Stomach smooth muscle (tissue), 2 donors: ENCODE results near the gene NAPG.
"Not testable (repeated sequence)": the region's sequence is repeated elsewhere in the genome, so short reads cannot be mapped to it uniquely, and the experiment has no call there.

Source experiments
- H3K27ac ChIP-seq: one replicate; pipeline ENCODE4 v1.7.0; 2013; ENCODE audit warnings: mild to moderate bottlenecking, low read length, inconsistent platforms
- H3K27me3 ChIP-seq, 2 donors: one replicate each; pipeline ENCODE4 v1.7.0; 2013; ENCODE audit warnings: low read length in 2 of 2; ENCODE audit not compliant: insufficient read depth in 2 of 2, control insufficient read depth in 1 of 2
- H3K36me3 ChIP-seq, 2 donors: one replicate each; pipeline ENCODE4 v1.7.0; 2013; ENCODE audit warnings: low read length in 2 of 2; ENCODE audit not compliant: control insufficient read depth in 2 of 2, insufficient read depth in 2 of 2
- H3K4me1 ChIP-seq: one replicate; pipeline ENCODE4 v1.7.0; 2013; ENCODE audit warnings: low read length; ENCODE audit not compliant: control insufficient read depth, insufficient read depth
- H3K4me3 ChIP-seq, 2 donors: one replicate each; pipeline ENCODE4 v1.7.0; 2013; ENCODE audit warnings: low read length in 2 of 2
- H3K9ac ChIP-seq, 2 donors: one replicate each; pipeline ENCODE4 v1.7.0; 2013; ENCODE audit warnings: low read length in 2 of 2, mild to moderate bottlenecking in 1 of 2
- H3K9me3 ChIP-seq, 2 donors: one replicate each; pipeline ENCODE4 v1.7.0; 2013; ENCODE audit warnings: low read length in 2 of 2; ENCODE audit not compliant: control insufficient read depth in 2 of 2
- donor health status: healthy.
- donor health status: Pancreatic carcinoma.

Gene NAPG

DNA sequence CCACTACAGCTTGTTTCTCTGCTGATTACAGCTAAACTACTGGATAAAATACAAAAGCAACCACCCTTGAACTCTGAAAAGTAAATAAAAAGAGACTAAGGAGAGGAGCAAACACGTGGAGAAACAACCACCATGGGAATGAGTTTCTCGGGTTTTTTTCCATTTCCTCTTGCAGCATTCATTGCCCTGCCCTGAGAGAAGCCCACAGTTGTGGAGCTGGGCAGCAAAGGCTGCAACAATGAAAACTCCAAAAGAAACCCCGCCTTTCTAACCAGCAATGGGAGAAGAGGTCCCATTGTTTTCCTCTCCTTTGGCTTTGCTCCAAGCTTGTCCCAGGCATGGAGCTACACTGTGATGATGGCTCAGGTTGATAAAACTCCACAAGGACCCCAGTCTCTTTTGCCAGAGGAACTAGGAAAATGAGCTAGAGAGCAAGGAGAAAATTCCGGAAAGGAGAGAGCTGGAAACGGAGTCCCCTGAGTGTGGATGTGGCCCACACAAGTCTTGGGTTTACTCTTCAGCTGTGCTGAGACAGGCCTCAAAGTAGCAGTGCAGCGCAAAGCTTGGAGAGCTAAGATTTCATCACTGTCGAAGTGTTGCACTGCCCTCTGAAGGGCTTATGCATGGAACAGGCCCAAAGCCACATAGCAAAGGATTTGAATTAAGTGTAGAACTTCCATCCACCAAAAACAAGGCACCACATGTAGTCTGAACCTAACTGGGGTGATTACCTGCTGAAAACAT, 20.9 kb downstream of the NAPG start:
- H3K36me3 ChIP-seq, result peaks cover 48% of the 10 kb centered on the region in 2 donors
- peaks cover 4% of the 10 kb centered on the region for H3K4me1 ChIP-seq

DNA sequence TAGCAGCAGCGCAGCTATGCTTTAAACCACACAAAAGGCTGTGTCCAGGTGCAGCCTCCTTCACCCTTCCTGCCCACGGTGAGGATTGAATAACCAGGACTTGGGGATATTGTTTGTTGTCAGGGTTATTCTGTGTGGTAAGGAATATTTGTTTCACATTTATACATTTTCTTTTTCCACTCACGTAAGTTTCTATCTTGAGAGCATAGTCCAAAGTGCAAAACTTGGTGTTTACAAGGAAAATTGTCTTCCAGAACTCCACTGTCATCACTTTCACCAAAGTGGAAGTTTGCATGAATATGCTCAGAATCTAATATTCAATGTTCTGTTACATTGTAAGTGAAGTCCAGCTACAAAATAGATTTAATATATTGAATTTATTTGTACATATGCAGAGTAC, 26.4 kb downstream of the NAPG start:
- Histone ChIP-seq H3K27me3 (no peaks in the 10 kb centered on the region), H3K9me3 (no peaks in the 10 kb centered on the region), H3K27ac (no peak overlapping the region), H3K36me3 (peaks cover 49 to 51% of the 10 kb centered on the region in 2 donors), H3K9ac (no peak overlapping the region), H3K4me1 (no peaks in the 10 kb centered on the region), H3K4me3 (no peak overlapping the region)

More for the DNA sequence above, 20.9 kb downstream of the NAPG start:
- Histone ChIP-seq H3K27ac (no peak overlapping the region), H3K9ac (no peak overlapping the region), H3K9me3 (no peaks in the 10 kb centered on the region), H3K4me3 (no peak overlapping the region), H3K27me3 (no peaks in the 10 kb centered on the region)

DNA sequence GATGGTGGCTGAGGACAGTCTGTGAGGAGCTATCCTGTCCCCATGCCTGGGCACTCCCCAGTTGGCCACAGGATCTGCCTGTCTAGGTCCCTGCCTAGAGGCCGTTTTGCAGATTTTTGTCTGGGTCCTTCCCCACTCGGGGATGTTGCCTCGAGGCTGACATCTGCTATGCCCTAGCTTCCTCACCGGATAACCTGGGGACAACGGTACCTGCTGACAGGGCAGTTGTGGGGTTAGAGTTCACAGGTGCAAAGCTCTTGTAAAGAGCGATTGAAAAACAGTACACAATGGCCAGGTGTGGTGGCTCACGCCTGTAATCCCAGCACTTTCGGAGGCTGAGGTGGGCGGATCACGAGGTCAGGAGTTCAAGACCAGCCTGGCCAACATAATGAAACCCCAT, 30.4 kb downstream of the NAPG start:
- not testable (repeated sequence) for H3K9ac ChIP-seq, H3K27me3 ChIP-seq, H3K4me1 ChIP-seq, H3K27ac ChIP-seq, H3K9me3 ChIP-seq, H3K4me3 ChIP-seq
- peaks cover 25 to 35% of the 10 kb centered on the region in 2 donors for H3K36me3 ChIP-seq

DNA sequence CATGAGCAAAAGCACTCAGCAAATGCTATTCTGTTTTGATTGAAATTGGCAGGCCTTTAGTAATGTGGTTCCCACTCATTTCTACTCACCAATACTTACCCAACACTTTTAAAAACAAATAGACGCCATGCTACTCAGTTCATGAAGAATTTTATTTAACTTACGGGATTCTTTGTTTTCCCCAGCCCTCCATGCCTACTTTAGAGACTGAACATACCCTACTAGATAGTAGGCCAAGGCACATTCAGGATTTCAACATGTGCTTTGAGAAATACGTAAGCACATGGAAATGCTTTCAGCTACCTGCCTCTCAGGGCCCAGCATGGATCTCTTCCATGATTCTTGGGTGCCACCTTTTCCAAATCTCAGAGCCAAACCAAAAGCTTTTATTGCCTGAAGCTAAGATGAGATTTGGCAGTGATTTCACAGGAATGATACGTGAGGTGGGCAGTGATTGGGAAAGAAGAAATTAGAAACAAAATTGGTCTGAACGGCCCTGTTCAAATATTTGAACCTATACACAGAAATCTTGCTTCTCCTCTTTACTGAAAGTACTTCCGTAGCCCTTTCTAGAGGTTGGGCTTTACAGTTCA, 31.4 kb downstream of the NAPG start:
- Histone ChIP-seq H3K9me3 (no peaks in the 10 kb centered on the region), H3K36me3 (peaks cover 22 to 28% of the 10 kb centered on the region in 2 donors), H3K4me3 (no peak overlapping the region), H3K27ac (no peak overlapping the region), H3K4me1 (peaks cover 4% of the 10 kb centered on the region), H3K27me3 (no peaks in the 10 kb centered on the region), H3K9ac (no peak overlapping the region)

DNA sequence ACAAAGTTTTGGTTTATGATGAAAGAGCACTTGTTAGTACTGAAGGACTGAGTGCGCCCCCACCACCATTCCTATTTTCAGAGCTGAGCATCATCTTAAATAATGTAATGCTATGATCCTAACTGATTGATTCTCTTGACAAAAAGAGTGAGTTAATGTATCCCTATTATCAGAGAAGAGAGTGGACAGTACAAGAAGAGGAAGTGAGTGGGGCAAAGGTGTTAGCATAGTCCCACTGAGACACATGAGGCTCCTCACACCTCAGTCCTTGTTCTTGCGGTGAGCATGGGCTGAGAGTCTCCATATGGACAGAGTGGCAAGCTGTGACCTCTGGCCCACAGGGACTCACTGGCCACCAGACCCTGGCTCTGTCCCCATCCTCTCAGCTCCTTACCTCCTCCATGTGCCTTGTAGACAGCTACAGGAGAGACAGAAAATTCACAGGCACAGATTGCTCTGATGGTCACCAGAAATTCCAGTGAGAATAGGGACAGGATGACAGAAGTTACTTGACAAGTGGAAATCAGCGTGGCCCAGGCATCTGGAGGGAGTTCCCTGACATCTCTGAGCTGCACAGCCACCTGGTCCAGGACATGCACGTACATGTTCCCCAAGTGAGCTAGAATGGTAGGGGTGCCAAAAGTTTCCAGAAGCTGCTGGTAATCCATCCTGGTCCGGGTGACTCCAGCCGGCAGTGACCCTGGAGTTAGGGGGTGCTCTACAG, 32.6 kb downstream of the NAPG start:
- Histone ChIP-seq H3K9ac (no peak overlapping the region), H3K9me3 (no peaks in the 10 kb centered on the region), H3K4me1 (peaks cover 4% of the 10 kb centered on the region), H3K27me3 (no peaks in the 10 kb centered on the region), H3K4me3 (no peak overlapping the region), H3K27ac (no peak overlapping the region), H3K36me3 (peaks cover 16 to 25% of the 10 kb centered on the region in 2 donors)

DNA sequence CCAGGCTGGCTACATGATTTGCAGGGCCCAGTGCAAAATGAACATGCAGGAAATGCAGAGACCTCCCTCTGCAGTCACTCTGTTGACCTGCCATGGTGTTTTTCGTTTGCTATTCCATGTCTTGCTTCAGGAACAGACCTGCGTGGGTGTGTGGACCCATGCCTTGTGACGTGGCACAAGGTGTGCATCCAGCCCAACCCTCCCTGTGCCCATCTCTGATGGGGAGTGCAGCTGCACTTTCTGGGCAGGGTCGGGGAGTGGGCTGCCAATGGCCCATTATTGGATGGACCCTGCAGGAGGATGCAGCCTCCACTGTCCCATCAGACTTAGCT, 33.1 kb downstream of the NAPG start:
- Histone ChIP-seq H3K9me3 (no peaks in the 10 kb centered on the region), H3K9ac (no peak overlapping the region), H3K4me1 (peaks cover 4% of the 10 kb centered on the region), H3K27ac (no peak overlapping the region), H3K36me3 (peaks cover 13 to 25% of the 10 kb centered on the region in 2 donors), H3K4me3 (no peak overlapping the region), H3K27me3 (no peaks in the 10 kb centered on the region)

DNA sequence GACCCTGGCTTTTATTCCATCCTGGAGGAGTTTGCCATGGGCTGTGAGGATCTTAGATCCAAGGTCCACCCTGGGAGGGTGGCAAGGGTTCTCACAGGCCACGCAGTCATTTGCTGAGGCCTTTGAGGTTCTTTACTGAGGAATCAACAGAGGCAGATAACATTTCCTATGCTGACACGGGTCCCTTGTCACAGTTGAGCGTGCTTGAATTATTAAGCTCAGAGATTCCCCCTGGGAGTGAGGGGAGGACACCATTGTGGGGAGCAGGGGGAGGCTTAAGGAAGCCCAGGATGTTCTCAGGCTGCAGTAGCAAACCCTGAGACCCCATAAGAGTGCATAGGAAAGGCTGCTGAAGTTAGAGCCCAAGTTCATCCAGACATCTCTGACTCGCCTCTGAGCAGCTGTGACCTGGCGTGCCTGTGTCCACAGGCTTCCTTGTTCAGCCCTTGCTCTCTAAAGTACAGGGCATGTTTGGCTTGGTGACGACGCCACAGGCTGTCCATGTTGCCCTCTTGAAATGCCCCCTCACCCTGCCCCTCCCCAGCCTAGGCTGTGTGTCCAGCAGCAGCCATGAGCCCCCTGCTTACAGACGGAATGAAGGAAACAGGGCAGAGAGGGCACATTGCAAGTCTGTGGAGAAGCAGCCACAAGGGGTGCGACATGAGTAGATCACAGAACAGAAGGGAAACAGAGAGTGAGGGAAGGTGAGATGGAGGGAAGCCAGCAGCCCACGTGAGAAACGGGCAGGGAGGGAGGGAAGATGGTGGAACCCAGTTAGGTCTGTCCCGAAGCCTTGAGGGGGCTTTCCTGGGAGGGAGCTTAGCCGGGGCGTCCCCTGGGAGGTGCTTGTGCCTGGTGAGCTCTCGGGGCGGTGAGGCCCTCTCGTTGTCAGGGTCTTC, 34.0 kb downstream of the NAPG start:
- peaks cover 4 to 18% of the 10 kb centered on the region in 2 donors for H3K36me3 ChIP-seq
- H3K4me3 ChIP-seq, result peak overlapping the region; percentile 55 to 64
- H3K9me3 ChIP-seq, result no peaks in the 10 kb centered on the region
- H3K27me3 ChIP-seq, result no peaks in the 10 kb centered on the region
- H3K9ac ChIP-seq, result peak overlapping the region in 1 of 2 donors; percentile 32
- H3K27ac ChIP-seq, result no peak overlapping the region
- H3K4me1 ChIP-seq, result peaks cover 4% of the 10 kb centered on the region

DNA sequence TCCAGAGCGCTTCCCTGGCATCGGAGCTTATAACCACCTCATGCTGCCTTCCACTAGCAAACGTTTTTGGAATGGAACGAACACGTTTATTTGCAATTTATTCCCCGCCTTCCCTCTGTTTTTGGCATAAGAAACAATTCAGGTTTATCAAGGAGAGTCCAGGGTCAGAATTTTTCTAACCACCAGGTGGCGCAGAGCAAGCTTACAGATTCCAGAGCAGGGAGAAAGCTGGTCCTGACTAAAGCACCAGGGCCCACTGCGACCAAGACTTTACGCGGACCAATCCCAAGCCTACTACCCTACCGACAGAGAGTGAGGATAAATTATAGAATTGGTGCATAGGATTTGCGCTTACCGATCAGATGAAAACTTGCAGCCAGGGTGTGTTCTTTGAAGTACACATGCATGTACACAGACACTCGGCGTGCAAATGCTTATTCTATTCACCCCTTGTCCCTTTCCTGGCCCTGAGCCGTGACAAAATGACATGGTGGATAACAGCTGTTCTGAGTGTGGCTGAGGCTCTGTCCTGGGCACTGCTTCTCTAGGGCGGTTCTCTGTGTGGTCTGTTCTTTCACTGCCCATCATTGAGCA, 34.7 kb downstream of the NAPG start:
- peak overlapping the region; percentile 55 to 64 for H3K4me3 ChIP-seq

DNA sequence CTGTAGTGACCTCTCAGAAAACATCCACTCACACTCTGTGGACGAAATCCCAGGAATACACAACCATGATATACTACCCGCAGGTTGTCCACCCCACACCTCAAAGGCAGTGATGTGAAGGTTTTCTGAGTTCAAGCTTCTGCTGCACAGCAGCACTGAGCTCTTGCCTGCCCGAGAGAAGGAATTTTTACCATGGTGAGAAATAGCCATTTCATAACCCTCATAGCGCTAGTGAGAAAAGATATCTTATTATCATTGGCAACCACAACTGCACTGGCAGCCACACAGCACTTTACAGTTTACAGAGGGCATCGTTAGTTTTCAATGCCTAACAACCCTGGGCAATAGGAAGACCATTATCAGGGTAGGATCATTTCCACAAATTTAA, 36.9 kb downstream of the NAPG start:
- Histone ChIP-seq H3K9ac (no peak overlapping the region), H3K9me3 (no peaks in the 10 kb centered on the region), H3K4me1 (peaks cover 4% of the 10 kb centered on the region), H3K4me3 (no peak overlapping the region), H3K27me3 (no peaks in the 10 kb centered on the region), H3K36me3 (peaks cover 0 to 5% of the 10 kb centered on the region in 2 donors), H3K27ac (no peak overlapping the region)

More for the DNA sequence above, 34.7 kb downstream of the NAPG start:
- Histone ChIP-seq H3K27ac (no peak overlapping the region), H3K27me3 (no peaks in the 10 kb centered on the region), H3K4me1 (peaks cover 4% of the 10 kb centered on the region), H3K9me3 (no peaks in the 10 kb centered on the region), H3K9ac (peak overlapping the region in 1 of 2 donors; percentile 32), H3K36me3 (peaks cover 4 to 15% of the 10 kb centered on the region in 2 donors)

DNA sequence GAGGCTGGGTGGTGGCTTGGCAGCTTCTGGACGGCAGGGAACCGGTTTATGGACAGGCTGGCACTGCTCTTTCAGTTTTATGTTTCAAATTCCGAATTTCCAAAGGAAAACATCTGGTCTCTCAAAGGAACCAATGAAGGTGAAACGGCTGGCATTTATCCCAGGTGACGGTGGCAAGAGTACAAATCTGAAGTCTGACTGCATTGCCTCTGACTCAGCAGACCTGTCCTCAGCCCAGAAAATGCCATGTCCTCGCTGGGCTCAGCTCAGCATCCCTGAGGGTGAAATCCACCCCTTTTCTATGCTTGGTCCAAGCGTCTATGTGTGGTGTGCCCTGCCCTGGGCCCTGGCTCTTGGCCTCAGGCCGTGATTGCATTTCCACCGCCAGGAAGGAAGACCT, 38.1 kb downstream of the NAPG start:
- H3K27ac ChIP-seq, result no peak overlapping the region
- no peaks in the 10 kb centered on the region for H3K9me3 ChIP-seq
- no peak overlapping the region for H3K4me3 ChIP-seq
- peaks cover 0 to 2% of the 10 kb centered on the region in 2 donors for H3K36me3 ChIP-seq
- peaks cover 4% of the 10 kb centered on the region for H3K4me1 ChIP-seq
- no peaks in the 10 kb centered on the region for H3K27me3 ChIP-seq
- H3K9ac ChIP-seq, result no peak overlapping the region
